Activated CD8-positive, alpha-beta memory T cell treated with anti-CD3 and anti-CD28 coated beads, Interleukin-2, amount 50 U/mL, for 1 hour (primary cell): ENCODE results near the gene LYL1.

Experiments
- DNase-seq: peaks from one replicate; pipeline ENCODE4 v3.0.0-alpha.2; 2020; ENCODE audit errors: extremely low read depth

The LYL1 gene

DNA sequence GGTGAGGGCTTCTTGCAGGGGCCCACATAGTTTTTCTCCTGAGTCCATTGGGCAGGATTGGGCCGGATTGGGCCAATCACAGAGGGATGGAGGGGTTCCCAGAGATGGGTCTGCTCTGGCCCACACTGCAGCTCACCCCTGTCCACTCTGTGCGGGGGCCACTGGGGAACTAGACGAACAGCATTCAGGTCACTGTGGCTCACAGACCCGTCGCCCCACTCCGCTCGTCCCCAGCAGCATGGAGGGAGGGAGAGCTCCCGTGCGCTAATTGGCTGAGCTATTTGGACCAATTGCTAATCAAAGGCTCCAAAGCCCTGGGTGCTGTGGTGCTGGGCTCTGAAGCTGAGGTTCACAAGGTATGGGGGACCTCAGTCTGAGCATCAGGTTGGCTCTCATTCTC, 26.7 kb upstream of the LYL1 start:
- DNase-seq, result no peak

DNA sequence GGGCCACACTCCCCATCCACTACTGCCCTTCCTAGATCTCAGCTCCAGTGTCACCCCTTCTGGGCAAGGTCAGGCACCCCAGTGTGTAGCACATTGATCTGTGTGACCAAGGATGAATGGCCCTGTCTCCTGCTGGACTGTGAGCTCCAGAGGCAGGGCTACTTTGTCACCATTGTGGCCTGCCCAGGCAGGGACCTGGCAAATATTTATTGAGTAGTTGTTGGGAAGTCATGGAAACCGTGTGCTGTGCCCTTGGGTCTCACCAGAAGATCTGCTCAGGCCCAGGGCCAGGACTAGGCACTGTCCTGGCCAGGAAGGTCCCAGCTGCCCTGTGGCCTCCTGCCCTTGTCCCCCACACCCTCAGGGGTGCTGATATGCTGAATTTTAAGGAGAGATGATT, 25.9 kb upstream of the LYL1 start:
- DNase-seq, result no peak

DNA sequence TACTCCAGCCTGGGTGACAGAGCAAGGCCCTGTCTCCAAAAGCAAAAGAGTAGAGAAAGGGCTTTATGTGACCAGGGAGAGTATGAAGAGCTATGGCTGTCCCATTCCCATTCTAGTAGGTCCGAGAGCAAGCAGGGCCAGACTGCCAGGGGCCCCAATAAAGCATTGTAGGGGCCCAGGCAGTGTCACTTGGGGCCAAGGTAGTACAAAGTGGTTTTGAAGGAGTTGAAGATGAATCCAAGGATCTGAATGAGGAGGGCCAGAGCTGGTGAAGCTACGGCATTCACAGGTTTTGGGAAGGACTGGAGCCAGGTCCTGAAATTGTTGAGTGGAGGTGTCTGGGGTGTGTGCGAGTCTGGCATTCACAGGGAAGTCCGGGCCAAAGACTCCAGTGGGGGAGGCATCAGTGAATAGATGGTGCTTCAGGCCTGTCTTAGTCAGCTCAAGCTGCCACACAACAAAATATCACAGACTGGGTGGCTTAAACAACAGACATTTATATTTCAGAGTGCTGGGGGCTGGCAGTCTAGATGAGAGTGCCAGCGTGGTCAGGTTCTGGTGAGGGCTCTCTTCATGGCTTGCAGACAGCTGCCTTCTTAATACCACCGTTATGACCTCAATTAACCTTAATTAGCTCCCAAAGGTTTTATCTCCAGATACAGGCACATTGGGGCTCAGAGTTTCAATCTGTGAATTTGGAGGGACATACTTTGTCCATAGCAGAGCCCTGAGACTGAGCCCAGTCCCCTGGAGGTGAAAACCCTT, 25.3 kb upstream of the LYL1 start:
- no peak for DNase-seq

DNA sequence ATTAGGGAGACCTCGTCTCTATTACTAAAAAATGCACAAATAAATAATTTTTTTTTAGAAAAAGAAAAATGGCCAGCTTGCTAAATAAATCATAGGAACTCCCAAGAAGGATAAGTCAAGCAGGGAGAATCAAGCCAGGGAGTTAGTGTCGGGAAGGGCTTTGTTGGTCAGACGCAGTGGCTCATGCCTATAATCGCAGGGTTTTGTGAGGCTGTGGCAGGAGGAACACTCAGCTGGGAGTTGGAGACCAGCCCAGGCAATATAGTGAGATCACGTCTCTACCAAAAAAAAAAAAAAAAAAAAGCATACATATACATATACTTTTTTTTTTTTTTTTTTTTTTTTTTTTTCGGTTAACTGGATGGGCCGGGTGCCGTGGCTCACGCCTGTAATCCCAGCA, 24.4 kb upstream of the LYL1 start:
- no peak for DNase-seq

DNA sequence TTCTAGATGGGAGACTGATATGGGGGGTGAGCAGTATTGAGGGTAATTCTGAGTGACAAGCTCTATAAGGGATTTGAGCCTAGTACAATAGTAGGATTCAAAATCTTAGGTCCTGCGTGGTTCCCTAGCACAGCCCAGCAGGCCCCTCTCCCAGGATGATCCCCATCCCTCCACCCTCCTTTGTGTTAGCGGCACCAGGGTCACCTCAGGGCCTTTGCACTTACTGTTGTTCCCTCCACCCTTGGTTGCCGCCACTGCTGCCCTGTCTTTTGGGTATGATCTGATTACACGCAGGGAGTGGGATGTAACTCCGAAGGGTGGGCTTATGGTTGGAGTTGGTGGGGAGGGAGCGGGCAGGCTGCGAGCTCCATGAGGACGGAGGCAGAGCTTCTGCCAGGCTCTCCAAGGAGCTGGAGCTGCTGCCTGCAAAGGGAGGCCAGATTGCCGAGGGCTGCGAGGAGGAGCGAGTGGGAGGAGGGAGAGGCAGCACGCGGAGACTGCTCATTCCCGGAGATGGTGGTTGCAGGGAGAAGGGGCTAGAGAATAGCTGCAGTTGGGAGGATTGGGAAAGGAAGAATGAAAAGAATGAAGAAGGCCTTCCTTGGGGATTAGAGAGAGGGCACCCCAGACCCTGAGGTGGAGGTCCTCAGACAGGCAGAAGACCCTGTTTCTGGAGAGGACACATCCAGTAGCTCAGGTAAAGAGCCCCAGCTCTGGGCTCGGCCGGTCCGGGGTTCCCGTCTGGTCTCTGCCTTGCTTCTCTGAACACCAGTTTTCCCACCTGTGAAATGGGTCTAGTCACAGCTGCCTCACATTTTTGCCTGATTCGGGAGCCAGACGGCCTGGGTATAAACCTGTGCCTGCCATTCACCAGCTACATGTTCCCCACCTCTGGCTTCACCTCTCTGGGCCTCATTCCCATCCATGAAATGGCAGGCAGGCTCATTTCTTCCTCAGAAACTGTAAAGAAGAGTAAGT, 20.6 kb upstream of the LYL1 start:
- DNase-seq, result no peak

DNA sequence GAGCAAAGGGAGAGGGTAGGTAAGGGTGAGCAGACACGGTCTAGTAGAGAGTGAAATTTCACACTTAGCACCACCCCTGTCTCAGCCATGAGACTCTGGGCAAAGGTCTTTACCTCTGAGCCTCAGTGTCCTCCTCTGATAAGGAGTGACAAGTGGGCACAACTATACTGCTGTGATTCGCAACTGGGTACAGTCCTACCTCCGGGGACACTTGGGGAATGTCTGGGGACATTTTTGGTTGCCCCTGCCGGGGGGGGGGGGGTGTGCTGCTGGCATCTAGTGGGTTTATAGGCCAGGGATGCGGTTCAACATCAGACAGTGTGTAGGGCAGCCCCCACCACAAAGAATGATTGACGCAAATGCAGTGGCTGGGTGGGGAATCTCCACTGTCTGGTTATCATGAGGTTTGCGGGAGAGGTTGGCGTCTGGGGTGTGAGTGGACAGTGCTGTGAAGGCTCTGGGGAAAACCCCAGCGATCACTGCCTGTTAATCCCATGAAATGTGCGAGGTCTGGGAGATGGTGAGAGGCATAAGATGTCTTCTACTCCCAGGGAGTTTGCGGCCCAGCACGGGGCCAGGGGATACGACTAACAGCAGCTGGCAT, 19.7 kb upstream of the LYL1 start:
- no peak for DNase-seq

DNA sequence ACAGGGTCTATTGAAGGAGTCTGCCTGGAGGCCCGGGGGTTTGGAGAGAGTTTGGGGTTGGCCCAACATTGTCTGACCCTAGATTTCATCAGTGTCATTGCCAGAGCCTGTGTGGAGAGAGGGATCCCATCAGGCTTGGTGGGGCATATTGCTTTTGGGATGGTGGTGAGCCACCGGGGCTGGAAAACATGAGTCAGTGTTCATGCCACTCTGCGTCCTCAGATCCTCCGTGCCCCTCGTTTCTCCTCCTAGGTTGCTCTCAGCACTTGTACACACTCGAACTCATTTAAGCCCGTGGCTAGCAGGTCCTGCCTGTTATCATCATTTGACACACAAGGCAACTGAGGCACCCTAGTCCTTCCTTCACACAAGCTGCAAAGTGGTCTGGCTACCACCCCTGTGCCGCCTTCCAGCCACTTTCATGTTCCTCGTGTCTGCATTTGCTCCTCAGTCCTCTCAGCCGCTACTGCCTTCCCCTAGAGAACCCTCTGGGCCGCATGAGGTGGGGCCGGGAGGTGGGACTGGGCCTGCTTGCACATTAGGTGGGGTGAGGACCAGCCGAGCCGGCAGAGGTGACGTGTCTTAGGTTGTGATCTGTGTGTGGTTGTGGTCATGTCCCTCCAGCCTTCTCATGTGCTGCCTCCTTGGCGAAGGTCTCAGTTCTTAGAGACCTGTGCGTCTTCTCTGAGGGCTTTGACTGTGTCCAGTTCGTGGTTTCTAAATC, 19.1 kb upstream of the LYL1 start:
- DNase-seq, result no peak

DNA sequence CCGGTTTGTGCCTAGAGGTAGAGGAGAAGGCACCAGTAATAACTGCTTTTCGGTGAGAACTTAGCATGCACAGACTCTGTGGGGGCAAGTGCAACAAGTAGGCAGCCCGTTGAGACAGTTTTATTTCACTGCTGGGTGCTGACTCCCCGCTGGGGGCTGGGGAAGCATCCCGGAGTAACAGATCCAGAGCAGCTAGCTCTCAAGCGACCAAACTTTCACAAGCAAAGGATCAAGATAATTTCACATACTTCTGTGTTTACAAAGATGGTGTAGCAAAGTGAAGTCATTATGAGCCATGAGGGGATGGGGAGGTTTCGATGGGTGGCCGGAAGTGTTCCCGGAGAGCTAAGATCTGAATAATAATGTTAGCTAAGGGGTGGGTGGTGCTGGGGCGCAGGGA, 18.2 kb upstream of the LYL1 start:
- DNase-seq, result no peak

DNA sequence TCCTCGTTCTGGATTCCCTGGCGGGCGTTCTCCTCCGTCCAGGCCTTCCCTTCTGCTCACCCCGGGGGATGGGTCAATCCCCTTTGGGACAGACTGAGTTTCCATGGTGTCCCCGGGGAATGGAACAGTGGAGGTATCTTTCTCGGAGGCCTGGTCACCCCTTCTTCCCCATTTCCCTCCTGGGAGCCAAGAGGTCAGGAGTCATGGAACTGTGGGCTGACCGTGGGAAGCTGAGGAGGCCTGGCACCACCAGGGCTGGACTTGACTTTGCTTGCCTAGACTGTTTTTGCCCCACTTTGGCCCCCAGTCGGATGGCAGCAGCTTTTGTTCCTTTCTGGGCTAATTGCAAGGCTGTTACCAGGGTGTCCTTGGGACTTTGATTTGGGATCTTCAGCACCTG, 17.4 kb upstream of the LYL1 start:
- DNase-seq, result no peak

DNA sequence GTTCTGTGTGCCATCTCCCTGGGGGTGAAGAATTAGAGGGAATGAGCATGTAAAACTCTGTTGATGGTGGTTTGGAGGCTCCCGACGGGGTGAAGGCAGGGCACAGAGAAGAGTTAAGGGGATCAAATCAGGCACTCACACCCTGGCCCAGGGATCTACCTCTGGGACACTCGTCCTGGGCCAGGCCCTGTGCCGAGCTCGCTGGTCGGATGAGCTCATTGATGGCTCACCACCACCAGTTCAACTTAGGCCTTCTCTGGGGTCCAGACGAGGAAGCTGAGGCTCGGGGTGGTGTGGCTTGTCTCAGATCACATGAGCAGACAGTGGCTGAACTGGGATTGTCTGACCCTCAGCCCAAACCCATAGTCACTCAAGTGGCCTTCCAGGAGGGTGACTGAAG, 17.0 kb upstream of the LYL1 start:
- no peak for DNase-seq

DNA sequence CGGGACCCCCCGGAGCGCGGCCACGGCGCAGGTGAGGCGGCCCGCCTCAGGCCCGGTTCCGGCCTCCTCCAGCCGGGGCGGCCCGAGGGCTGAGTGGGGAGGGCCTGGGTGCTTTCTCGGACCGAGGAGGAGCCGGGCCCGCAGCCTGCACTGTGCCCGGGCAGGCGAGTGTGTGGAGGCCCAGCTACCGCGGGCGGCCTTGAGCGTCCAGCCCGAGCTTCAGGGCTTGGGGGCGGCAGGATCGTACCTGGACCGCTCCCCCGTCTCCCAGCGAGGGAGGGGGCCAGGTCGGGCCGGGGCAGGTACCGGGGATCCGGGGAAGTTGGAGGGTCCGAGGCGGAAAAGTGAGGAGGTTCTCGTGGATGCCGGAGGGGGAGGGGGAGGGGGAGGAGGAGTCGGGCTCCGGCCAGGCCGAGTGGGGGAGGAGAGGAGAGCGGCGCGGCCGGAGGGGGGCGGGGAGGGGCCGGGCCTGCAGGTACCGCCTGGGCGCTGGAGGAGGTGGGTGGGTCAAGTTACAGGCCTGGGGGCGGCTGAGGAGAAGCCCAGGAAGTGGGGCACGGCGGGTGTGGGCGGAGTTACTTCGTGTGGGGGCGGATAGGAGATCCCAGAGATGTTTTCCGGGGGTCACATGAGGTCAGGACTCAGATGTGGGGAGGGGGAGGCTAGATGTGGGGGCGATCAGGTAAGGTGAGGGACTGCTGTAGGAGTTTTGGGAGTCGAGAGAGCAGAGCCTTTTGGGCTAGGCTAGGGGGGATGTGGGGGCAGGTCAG, 16.0 kb upstream of the LYL1 start:
- no peak for DNase-seq

DNA sequence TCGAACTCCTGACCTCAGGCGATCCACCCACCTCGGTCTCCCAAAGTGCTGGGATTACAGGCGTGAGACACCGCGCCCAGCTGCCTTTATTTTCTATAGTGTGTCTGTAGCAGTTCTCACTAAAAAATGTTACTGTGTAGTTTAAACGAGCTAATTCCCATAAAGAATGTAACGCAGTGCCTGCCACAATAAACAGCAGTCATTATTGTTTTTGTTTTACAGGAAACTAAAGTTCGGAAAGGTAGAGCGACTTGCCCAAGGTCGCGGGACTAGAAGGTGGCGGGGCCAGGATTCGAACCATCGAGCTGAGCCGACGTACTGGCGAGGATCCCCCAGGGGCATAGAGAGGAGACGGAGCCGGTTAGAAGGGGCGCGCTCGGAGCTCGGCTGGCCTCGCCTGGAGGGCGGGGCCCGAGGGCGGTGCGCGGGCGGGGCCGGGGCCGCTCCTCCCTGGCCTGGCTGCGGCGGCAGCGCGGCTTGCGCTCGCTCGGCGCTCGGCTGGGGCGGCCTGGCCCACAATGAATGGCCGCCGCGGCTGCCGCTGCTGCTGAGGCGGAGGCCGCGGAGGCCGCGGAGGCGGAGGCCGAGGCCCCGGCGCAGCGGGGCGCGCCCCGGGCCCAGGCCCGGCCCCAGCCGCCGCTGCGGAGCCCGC, 15.2 kb upstream of the LYL1 start, which contains the start of gene NACC1:
TSS of gene NACC1 (plus strand) at position 493 of the 652 bp plus-strand sequence. CDS start 16,944 bp downstream, outside the sequence.
- peak; percentile 61 for DNase-seq

DNA sequence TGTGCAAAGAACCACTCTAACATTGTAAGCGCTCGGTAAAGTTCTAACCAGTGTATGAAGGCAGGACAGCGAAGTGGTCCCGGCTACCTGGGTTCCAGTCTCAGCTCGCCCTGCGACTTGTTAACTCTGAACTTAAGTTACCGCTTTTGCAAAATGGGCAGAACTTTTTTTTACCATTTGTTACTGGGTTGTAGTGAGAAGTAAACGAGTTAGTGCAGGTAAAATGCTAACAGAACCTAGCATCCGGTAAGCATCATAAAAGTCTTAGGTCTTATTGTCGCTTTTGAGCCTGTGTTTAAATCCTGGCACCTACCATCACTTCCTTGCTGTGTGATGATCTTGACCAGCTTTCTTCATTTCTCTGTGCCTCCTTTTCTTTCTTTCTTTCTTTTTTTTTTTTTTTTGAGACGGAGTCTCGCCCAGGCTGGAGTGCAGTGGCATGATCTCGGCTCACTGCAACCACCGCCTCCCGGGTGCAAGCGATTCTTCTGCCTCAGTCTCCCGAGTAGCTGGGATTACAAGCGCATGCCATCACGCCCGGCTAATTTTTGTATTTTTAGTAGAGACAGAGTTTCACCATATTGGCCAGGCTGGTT, 14.6 kb upstream of the LYL1 start:
- no peak for DNase-seq

DNA sequence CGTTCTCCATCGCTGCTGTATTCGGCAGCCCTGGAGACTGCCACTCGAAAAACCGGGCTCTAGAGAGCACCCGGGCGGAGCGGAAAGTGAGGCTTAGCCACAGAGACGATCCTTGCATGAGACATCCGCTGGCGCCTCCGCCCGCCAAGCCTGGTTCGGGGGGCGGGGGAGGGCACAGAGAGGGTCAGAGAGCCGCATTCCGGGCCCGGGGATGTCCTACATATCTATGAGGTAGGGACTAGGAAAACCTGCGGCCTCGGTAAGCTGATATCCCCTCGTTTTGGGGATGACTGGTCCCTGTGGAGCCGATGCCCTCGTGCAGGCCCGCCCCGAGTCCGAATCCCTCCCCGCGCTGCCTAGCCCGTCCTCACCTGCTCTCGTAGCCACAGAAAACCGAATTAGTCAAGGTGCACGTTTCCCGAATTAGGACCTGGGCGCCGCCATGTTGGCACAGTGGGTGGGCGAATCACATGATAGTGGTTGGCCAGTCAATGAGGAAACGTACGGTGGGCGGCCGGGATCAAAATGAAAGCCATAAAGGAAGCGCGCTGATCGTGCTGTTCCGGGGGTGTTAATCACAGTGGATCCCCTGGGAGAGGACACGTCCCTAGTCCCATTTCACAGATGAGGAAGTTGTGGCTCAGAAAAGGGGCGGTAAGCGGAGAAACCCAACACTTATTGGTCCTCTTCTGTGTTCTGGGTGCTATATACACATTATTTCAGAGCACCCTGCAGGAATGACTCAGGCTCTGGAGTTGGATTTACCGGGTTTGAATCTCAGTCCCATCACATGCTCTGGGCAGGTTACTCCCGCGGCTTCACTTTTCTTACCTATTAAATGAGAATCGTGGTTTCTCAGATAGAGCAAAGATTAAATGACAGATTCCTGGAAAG, 13.9 kb upstream of the LYL1 start, which contains the start of gene TRMT1:
TSS of gene TRMT1 (minus strand) at position 459 of the 894 bp plus-strand sequence. CDS start at position 118, 341 bp downstream.
- peak; percentile 79 for DNase-seq

DNA sequence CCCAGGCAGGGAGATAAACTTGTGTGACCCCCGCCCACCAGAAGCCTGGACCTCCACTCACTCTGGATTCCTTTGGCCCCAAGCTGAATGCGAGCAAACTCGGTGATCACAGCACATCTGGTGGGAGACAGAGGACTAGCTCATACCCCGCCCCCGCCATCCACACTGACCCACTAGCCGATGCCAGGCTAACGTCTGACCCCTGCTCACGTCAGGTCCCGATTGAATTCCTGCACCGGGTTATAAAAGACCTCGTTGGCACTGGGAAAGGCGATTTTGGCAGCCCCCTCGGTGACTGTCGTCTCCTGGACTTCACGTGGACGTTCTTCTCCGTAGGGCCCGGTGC, 13.3 kb upstream of the LYL1 start:
- no peak for DNase-seq

DNA sequence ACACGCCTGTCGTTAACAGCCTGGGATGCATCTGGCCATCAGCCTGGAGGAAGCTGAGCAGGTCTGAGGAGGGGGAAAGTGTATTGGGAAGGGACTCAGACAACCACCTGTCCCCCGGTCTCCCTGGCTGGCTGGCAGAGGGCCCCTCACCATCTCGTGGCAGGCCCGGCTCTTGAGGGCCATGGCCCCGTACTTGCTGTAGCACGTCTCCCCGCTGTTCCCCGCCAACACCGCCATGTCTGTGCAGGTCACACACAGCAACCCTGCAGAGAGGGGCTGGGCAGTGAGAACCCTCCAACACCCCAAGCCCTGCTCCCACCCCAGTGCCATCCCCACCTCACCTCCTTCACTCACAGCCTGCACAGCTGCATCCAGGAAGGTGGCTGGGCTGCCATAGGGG, 9.9 kb upstream of the LYL1 start:
- no peak for DNase-seq

DNA sequence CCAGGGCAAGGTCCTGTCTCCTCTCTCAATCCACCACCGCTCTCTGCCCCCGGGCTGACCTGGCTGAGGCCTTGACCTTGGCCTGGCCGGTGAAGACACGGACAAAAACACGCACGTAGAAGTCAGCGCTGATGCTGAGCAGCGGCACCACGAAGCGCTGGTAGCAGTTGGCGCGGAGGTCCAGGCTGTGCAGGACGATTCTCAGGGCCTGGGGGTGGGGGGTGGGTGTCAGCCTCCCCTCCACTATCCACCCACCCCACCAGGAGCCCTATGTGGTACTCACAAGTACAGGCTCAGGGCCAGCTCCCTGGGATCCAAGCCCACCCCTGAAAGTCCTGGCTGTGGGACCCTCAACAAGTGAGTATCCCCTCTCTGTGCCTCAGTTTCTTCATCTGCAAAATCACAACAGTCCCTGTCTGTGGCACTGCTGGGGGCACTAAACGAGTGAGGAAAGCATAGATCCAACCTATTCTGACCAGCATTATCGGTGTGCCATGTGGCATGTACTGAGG, 7.5 kb upstream of the LYL1 start:
- DNase-seq, result no peak

DNA sequence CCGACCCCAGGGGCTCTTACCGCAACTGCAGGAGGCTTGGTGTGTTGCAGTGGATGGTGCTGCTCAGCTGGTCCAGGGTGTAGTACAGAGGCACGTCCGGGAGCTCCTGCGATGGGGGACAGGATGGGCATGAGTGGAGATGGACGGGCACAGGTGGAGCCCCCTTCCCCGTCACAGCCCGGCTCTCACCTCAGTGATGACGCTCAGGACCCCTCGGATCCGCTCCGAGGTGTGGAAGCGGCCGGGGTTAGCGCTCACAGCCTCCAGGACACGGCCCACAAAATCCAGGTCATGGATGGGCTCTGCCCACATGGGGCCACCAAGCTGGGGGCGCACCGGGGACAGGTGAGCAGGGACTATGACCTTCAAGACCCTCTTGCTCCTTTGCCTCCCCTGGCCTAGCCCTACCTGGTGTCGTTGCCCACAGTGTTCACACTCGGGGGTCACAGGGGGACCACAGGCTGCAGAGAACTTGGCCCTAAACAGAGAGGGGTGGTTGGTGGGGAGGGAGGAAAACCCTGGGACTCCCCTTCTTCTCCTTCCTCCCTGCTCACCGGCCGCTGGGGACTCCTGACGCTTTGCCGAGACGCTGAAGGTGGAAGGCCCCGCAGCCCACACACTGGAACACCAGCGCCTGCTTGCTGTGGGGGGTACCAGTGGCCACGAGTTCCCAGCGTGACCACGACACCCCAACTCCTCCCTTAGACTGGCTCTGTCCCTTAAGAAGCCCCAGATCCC, 6.9 kb upstream of the LYL1 start:
- no peak for DNase-seq
